Neural cell (in vitro differentiated cells): Measurements from ENCODE around the gene CATSPERE.

ENCODE experiments used
- EP300 ChIP-seq: fragments of 450-650 bp; conservative IDR thresholded peaks from 2 replicates; pipeline ENCODE4 v1.6.1; 2014; ENCODE audit warnings: antibody characterized with exemption, mild to moderate bottlenecking, moderate library complexity; ENCODE audit not compliant: poor library complexity, severe bottlenecking
- EZH2 ChIP-seq: fragments of 200-600, 300-800 bp; shearing (Covaris generic), sonication (generic); IDR thresholded peaks from 2 replicates; pipeline ENCODE4 v1.6.1; 2014; ENCODE audit warnings: antibody characterized with exemption, low read length, borderline replicate concordance, mild to moderate bottlenecking; ENCODE audit not compliant: insufficient read depth, poor library complexity, severe bottlenecking
- MXI1 ChIP-seq: fragments of 450-650 bp; conservative IDR thresholded peaks from 2 replicates; pipeline ENCODE4 v1.6.1; 2014; ENCODE audit warnings: antibody characterized with exemption, mild to moderate bottlenecking; ENCODE audit not compliant: poor library complexity, severe bottlenecking
- POLR2AphosphoS5 ChIP-seq: IDR thresholded peaks from 2 replicates; pipeline ENCODE4 v1.6.1; 2012
- RAD21 ChIP-seq: fragments of 450-650 bp; conservative IDR thresholded peaks from 2 replicates; pipeline ENCODE4 v1.6.1; 2014; ENCODE audit warnings: antibody characterized with exemption, mild to moderate bottlenecking, moderate library complexity
- TF ChIP-seq, protein P1 (sequence below): fragments of 450-650 bp; IDR thresholded peaks from 2 replicates; pipeline ENCODE4 v1.5.1; 2014; ENCODE audit warnings: antibody characterized with exemption, mild to moderate bottlenecking, moderate library complexity; ENCODE audit not compliant: poor library complexity, severe bottlenecking
- TF ChIP-seq, protein P2 (sequence below): IDR thresholded peaks from 2 replicates; pipeline ENCODE4 v1.6.1; 2012; ENCODE audit warnings: borderline replicate concordance

DNA sequence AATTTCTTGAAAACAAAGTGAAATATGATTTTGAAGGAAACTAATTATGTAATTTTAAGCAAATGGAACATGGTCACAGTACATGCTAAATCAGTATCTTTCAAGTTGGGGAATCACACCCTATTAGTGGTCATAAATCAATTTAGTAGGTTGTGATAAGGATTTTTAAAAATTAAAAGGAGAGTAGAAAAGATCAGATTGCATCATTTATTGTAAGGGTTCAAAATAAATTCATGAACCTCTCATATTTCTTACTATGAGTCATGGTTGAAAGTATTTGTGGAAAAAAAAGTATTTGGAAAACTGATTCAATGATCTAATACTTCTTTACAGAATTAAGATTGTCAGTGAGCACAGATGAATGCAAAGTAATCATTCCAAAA is 24.0 kb upstream of the CATSPERE start:
- TF ChIP-seq POLR2AphosphoS5: no peak
- TF ChIP-seq, protein P1, sequence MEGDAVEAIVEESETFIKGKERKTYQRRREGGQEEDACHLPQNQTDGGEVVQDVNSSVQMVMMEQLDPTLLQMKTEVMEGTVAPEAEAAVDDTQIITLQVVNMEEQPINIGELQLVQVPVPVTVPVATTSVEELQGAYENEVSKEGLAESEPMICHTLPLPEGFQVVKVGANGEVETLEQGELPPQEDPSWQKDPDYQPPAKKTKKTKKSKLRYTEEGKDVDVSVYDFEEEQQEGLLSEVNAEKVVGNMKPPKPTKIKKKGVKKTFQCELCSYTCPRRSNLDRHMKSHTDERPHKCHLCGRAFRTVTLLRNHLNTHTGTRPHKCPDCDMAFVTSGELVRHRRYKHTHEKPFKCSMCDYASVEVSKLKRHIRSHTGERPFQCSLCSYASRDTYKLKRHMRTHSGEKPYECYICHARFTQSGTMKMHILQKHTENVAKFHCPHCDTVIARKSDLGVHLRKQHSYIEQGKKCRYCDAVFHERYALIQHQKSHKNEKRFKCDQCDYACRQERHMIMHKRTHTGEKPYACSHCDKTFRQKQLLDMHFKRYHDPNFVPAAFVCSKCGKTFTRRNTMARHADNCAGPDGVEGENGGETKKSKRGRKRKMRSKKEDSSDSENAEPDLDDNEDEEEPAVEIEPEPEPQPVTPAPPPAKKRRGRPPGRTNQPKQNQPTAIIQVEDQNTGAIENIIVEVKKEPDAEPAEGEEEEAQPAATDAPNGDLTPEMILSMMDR: no peak
- TF ChIP-seq EP300: no peak
- no peak for TF ChIP-seq EZH2
- TF ChIP-seq MXI1: no peak
- TF ChIP-seq, protein P2, sequence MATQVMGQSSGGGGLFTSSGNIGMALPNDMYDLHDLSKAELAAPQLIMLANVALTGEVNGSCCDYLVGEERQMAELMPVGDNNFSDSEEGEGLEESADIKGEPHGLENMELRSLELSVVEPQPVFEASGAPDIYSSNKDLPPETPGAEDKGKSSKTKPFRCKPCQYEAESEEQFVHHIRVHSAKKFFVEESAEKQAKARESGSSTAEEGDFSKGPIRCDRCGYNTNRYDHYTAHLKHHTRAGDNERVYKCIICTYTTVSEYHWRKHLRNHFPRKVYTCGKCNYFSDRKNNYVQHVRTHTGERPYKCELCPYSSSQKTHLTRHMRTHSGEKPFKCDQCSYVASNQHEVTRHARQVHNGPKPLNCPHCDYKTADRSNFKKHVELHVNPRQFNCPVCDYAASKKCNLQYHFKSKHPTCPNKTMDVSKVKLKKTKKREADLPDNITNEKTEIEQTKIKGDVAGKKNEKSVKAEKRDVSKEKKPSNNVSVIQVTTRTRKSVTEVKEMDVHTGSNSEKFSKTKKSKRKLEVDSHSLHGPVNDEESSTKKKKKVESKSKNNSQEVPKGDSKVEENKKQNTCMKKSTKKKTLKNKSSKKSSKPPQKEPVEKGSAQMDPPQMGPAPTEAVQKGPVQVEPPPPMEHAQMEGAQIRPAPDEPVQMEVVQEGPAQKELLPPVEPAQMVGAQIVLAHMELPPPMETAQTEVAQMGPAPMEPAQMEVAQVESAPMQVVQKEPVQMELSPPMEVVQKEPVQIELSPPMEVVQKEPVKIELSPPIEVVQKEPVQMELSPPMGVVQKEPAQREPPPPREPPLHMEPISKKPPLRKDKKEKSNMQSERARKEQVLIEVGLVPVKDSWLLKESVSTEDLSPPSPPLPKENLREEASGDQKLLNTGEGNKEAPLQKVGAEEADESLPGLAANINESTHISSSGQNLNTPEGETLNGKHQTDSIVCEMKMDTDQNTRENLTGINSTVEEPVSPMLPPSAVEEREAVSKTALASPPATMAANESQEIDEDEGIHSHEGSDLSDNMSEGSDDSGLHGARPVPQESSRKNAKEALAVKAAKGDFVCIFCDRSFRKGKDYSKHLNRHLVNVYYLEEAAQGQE: no peak
- no peak for TF ChIP-seq RAD21
